ENCODE results near the gene CDC23.

DNA sequence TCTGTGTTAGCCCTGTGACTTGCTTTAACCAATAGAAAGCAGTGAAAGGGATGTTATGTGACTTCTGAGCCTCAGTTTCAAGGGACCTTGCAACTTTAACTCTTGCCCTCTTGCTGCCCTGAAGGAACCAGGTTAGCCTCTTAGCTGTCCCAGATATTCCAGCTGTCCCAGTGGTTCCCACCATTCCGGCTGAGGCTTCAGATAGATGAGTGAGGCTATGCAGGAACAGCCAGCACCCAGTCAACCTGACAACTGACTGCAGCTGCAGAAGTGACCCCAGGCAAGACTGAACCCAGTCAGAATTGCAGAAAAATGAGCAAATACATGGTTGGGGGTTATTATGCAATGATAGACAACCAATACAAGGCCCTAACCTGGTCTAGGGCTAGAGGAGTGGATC lies 10.4 kb upstream of the CDC23 start:
- no peak for TF ChIP-seq POLR2A (IDR thresholded peaks at IDR 0.05)
- TF ChIP-seq CTCF (IDR thresholded peaks at IDR 0.05) = no peak
